ENCODE data around the gene HOXC12. TPM values are rescaled to one million over a fixed set of nuclear protein-coding genes. Genes with fewer than 3 reads are reported as not detected.

Gene HOXC12
- total RNA-seq, result not detected

DNA sequence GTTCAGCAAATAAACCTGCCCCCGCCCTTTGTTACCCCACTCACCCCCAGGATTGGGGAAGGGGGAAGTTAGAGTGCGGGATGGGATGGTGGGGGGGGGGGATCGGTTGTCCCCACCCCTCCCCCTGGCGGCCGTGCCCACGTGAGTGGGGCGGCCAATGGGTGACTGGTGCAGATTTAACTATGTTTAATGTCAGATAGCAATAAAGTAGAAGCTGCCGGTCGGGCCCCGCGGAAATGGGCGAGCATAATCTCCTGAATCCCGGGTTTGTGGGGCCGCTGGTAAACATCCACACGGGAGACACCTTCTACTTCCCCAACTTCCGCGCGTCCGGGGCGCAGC is at the start of gene HOXC12:
TSS of gene HOXC12 (plus strand) at position 210 of the 342 bp plus-strand sequence. CDS start at position 237, 27 bp downstream.
- CTCF ChIA-PET, result interaction anchor here (1.0 kb wide), 1 partner anchor 208 kb away, joined by 3 read pairs; no protein-coding TSS in a partner anchor

DNA sequence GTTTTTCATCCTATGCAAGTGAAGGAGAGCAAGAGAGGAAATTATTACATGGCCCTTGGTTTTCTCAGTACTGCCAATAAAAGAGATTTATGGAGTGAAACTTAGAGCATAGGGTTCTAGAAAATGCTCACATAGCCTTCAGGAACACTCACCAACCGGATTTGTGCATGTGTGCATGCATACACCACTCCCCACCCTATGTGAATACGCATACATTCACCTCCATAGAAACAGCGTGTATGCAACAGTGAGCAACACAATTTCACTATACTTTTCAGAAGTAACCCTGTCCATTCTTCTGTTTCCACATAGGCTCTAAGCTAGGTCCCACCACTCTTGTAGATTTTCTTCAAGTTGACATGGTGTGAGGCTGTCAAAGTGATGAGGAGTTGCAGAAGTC is 47.6 kb upstream of the HOXC12 start:
- POLR2A ChIA-PET, result no interaction called here

More for the DNA sequence above, at the start of gene HOXC12:
- POLR2A ChIA-PET, result no interaction called here

GRCh38 chr12:53916788-53917655 is 37.7 kb upstream of the HOXC12 start:
- ChIA-PET POLR2A (no interaction called here), CTCF (no interaction called here)

More for the DNA sequence above, 47.6 kb upstream of the HOXC12 start:
- CTCF ChIA-PET, result no interaction called here

GRCh38 chr12:53924521-53925405 is 29.9 kb upstream of the HOXC12 start:
- ChIA-PET POLR2A (no interaction called here), CTCF (no interaction called here)

DNA sequence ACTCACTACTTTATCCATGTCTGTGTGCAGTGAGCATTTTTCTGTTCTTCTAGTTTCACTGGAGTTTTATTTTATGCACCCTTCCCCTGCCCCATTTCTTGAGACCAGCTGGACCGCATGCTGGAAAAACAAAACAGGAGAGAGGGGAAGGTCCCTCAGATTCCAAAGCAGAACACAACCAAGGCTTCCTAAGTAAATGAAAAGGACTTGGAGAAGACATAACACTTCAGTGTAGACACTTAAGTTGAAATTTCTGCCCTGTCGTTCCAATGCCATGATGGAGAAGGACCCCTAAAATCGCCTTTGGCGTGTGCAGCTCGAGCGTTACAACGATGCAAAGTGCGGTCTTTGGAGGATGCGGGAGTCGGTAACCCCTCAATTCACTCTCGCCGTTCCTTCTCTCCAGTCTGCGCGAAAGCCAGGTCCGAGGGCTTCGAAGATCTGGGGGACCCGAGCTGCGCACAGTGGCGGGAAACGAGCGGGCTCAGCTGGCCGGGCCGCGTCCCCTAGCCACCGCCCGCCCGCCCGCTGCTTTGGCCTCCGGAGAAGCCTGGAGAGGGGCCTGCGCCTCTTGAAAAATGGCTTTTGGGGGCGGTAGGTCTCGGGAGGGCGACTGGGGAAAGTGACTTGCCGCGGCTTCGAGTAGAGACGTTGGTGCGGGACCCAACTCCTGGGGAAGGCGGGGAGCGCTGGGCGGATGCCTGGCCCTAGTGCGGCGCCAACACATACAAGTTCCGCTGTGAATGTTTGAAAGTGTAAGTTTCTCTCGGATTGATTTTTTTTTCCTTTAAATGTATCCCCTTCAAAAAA is 27.3 kb upstream of the HOXC12 start:
- CTCF ChIA-PET, result interaction anchor here (1.4 kb wide), 1 partner anchor 44 kb away, joined by 3 read pairs; no protein-coding TSS in a partner anchor
- POLR2A ChIA-PET, result no interaction called here

DNA sequence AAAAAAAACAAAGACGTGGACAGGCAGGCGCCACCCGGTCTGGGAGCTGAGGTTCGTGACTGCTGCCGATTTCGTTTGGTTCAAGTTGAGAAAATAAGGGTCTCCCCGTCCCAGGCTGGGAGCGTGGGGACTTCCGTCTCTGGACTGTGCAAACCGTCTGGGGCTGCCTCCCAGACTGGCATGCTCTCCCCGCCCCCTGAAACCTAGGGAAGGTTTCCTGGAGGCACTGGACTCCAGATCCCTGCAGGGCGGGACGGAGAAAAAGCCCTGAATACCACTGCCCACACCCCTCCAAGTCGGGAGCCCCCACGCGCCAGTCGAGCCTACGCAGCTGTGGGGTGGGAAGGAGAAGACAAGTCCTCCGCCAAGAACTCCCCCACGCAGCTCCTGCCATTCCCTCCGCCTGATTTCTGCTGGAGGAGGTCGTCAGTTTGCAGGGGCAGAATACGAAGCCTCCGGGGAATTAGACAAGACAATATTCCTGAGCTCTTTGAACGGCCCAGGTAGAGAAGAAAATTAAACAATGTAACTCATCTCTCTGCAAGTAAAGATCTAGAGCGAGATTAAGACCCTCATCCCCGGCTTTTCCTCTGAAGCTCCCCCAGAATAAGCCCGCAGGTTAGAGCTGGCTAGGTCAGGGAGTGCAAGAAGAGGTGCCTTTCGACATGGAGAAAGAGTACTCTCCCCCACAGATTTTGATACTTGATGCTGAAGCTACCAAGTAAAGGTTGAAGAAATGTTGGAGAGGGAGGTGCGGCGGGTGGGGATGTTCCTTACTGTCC is 26.5 kb upstream of the HOXC12 start:
- CTCF ChIA-PET, result interaction anchor here (0.7 to 1.4 kb wide), 2 partner anchors 44 to 105 kb away, joined by 3 read pairs; partner anchors contain the start of gene HOXC5
- POLR2A ChIA-PET, result no interaction called here

- POLR2A ChIA-PET, result no interaction called here
- CTCF ChIA-PET, result no interaction called here
Observed at GRCh38 chr12:53929527-53929926, 25.2 kb upstream of the HOXC12 start.

DNA sequence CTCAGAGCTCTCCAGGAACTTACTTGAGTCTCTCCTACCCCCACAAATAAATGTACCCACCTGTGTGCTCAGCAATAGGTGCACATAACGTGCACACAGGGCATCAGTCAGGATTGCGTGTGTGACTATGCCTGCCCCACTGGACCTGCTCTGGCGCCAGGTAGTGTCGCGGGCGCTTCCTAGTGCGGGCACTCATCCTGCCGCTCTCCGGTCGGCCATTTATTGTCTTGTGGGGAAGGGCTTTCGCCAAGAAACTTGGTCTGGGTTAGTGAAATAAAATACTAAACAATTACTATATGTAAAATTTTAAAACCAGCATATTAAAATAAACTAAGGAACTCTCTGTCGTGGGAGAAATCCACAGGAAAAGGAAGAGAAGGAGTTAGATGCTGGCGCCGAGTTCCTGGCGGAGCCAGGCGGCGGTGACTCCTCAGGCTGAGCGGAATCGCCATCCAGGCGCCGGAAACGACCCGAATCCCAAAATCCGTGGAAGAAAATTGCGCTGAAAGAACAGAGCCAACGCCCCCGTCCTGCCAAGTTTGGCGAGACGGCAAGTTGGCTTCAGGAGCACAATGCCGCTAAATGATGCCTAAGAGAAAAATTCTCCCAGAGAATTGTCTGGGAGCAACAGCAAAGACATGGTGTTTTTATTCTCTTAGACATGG is 24.0 kb upstream of the HOXC12 start:
- POLR2A ChIA-PET, result no interaction called here

DNA sequence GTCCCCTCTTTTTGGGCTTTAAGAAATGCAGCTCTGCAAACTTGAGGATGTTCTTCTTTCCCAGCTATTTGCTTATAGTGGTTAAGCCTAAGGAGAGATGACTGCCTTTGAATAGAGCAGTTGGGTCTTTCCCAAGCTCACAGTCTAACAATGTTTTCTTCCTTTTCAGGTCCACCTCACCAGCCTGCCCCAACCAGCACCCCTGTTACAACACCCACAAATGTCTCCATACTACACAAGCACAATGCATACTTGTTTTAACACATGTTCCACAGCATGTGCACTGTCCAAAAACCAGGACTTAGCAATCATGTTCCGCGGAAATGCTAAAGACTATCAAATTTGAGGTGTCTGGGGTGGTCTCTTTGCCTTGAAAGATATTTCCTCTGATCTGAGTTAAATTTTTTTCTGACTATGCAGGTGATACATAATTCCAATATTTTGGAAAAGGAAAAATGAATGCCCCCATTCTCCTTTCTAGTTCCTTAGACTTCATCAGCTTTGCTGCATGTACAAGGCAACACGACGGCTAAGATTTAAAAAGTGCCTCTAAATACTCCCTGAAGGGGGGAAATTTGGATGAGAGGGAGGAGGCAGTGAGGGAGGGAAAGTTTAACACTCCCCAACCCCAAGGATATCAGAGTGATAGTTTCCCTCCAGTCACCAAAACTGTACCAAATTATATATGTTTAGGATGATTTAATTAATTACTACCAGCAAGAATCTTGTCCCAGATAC is 22.7 kb upstream of the HOXC12 start:
- ChIA-PET POLR2A (no interaction called here), CTCF (interaction anchor here (0.6 to 1.0 kb wide), 2 partner anchors 20 to 260 kb away, joined by 3 to 5 read pairs; no protein-coding TSS in a partner anchor)

More for the DNA sequence above, 24.0 kb upstream of the HOXC12 start:
- CTCF ChIA-PET, result no interaction called here

DNA sequence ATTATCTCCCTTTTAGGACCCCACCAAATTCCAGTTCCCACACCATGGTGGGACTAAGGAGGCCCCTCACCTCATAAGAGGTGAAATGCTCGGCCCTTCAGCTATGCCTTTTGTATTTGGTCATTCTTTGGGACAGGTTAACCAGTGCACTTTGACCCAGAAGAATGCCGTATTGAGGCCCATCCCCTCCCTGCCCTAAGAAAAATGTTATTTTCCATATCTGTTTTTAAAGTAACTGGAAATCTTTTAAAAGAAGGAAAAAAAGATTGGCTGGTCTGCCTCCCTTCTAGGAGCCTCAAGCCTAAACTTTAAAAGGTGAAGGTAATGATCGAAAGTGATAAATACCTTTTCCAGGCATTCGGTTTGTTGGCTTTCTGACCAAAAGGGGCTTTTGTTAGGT is 21.8 kb upstream of the HOXC12 start:
- CTCF ChIA-PET, result interaction anchor here (0.6 to 1.0 kb wide), 2 partner anchors 19 to 259 kb away, joined by 3 to 5 read pairs; no protein-coding TSS in a partner anchor
- POLR2A ChIA-PET, result no interaction called here

DNA sequence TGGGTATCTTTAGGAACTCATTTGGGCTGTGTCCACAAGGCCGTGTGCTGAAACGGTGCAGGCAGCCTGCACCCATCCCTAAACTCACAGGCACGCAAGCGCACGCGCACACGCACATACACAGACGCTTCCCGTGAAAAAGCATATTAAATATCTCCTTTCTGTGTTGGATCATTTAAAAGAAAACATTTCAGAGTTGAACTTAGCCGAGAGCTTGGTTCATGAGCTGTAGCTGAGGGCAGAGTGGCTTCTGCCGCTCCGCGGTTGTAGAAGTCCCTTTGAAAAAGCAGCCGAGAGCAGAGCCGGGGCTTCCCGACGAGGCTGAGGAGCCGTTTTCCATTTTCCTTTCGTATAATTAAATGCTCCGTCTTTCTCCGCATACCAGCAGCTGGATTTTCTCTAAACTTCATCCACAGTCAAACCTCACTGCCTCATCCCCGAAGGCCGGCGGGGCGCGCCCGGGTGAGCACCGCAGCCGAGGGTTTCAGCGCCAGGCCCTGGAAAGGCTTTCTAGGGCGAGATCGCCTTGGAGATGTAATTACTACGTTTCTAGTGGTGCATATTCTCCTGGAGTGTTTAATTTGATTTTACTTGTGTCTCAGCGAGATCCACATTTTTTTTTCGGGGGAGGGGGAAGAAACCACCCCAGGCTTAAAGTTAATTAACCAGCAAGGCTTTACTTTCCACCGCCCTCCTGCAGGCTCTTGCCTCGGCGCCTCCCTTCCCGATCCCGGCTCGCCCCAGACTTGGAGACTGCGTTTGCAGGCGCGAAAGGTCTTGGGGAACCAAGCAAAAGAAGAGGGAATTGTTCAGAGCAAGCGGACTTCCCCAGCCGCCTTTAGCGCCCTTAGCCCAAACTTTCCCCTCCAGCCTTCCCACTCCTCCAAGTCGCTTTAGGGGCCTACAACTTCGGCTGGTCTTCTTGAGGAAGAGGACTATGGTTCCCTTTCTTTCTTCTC is 19.0 kb upstream of the HOXC12 start:
- ChIA-PET POLR2A (interaction anchor here (0.6 kb wide), 1 partner anchor 276 kb away, joined by 3 read pairs; no protein-coding TSS in a partner anchor), CTCF (no interaction called here)

GRCh38 chr12:53937099-53937498 is 17.6 kb upstream of the HOXC12 start:
- POLR2A ChIA-PET, result no interaction called here

GRCh38 chr12:53937596-53938325 is 16.9 kb upstream of the HOXC12 start:
- CTCF ChIA-PET, result no interaction called here

More at GRCh38 chr12:53937099-53937498, 17.6 kb upstream of the HOXC12 start:
- CTCF ChIA-PET, result no interaction called here

DNA sequence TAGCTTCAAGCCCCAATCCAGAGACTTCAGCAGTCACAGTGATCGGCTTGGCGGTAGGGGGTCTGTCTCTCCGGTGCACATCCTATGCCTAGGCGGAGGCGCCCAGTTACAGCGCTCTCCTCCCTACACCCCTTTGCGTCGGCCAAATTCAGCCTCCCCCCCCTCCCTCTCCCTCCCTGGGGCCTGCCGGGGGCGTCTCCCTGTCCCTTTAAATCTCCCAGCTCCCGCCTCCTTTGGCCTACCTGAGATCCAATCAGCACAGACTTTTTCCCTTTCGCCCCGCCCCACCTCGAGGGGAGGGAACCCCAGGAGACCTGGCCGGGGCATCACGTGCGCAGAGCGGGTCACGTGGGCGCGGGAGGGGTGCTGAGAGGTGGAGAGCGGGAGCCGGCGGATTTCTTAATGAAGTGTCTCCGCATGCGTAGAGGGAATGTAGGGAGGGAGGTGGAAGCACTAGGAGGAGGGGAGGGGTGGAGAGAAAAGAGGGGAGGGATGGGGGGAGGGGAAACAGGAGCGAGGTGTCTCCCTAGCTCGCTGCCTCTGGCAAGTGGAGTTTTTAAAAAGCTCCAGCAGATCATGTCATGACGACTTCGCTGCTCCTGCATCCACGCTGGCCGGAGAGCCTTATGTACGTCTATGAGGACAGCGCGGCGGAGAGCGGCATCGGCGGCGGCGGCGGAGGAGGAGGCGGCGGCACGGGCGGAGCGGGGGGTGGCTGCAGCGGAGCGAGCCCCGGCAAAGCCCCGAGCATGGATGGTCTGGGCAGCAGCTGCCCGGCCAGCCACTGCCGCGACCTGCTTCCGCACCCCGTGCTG is 16.2 kb upstream of the HOXC12 start, which contains the start of gene HOXC13:
TSS of gene HOXC13 (plus strand) at position 506 of the 815 bp plus-strand sequence. CDS start at position 582, 76 bp downstream.
- POLR2A ChIA-PET, result no interaction called here
- CTCF ChIA-PET, result interaction anchor here (1.0 kb wide), 1 partner anchor 47 kb away, joined by 3 read pairs; no protein-coding TSS in a partner anchor

More at GRCh38 chr12:53937596-53938325, 16.9 kb upstream of the HOXC12 start:
- POLR2A ChIA-PET, result no interaction called here

Data from activated CD8-positive, alpha-beta memory T cell treated with anti-CD3 and anti-CD28 coated beads for 36 hours (primary cell).